ENCODE data around the gene TMEM109.

The TMEM109 gene

GRCh38 chr11:60925868-60926267 is 11.9 kb downstream of the TMEM109 start:
- DNase-seq (ENCODE audit: low spot score) = no peak

GRCh38 chr11:60926500-60926899 is 12.5 kb downstream of the TMEM109 start:
- no peak for DNase-seq (ENCODE audit: low spot score)

- no peak for DNase-seq (ENCODE audit: low spot score)
These were observed 13.2 kb downstream of the TMEM109 start for GRCh38 chr11:60927061-60927592.

- DNase-seq (ENCODE audit: low spot score) = no peak
These were observed 13.6 kb downstream of the TMEM109 start for GRCh38 chr11:60927600-60927999.

- no peak for DNase-seq (ENCODE audit: low spot score)
These were observed 14.6 kb downstream of the TMEM109 start for GRCh38 chr11:60928563-60929001.

- DNase-seq (ENCODE audit: low spot score) = no peak
These were observed 15.8 kb downstream of the TMEM109 start for GRCh38 chr11:60929764-60930163.

GRCh38 chr11:60930394-60930793 is 16.4 kb downstream of the TMEM109 start:
- no peak for DNase-seq (ENCODE audit: low spot score)

GRCh38 chr11:60931917-60932316 is 18.0 kb downstream of the TMEM109 start:
- no peak for DNase-seq (ENCODE audit: low spot score)

GRCh38 chr11:60932605-60933356 is 18.8 kb downstream of the TMEM109 start:
- DNase-seq (ENCODE audit: low spot score) = no peak

- no peak for DNase-seq (ENCODE audit: low spot score)
These were observed 19.6 kb downstream of the TMEM109 start for GRCh38 chr11:60933416-60934123.

- DNase-seq (ENCODE audit: low spot score) = no peak
These were observed 20.3 kb downstream of the TMEM109 start for GRCh38 chr11:60934124-60934789.

- DNase-seq (ENCODE audit: low spot score) = no peak
These were observed 21.0 kb downstream of the TMEM109 start for GRCh38 chr11:60934790-60935605.

GRCh38 chr11:60935676-60936442 is 21.9 kb downstream of the TMEM109 start:
- no peak for DNase-seq (ENCODE audit: low spot score)

- no peak for DNase-seq (ENCODE audit: low spot score)
These were observed 22.6 kb downstream of the TMEM109 start for GRCh38 chr11:60936467-60937143.

- DNase-seq (ENCODE audit: low spot score) = no peak
These were observed 23.2 kb downstream of the TMEM109 start for GRCh38 chr11:60937144-60937527.

- no peak for DNase-seq (ENCODE audit: low spot score)
These were observed 23.9 kb downstream of the TMEM109 start for GRCh38 chr11:60937811-60938210.

- DNase-seq (ENCODE audit: low spot score) = no peak
These were observed 24.5 kb downstream of the TMEM109 start for GRCh38 chr11:60938500-60938899.

GRCh38 chr11:60939301-60939700 is 25.3 kb downstream of the TMEM109 start:
- DNase-seq (ENCODE audit: low spot score) = no peak

GRCh38 chr11:60939855-60940254 is 25.9 kb downstream of the TMEM109 start:
- no peak for DNase-seq (ENCODE audit: low spot score)

GRCh38 chr11:60941371-60942119 is 27.6 kb downstream of the TMEM109 start:
- no peak for DNase-seq (ENCODE audit: low spot score)
